HepG2 (cell line): ENCODE measurements around the gene RTP3. TPM values are rescaled to one million over a fixed set of nuclear protein-coding genes. Genes with fewer than 3 reads are reported as not detected.
"Not testable (repeated sequence)": the region's sequence is repeated elsewhere in the genome, so short reads cannot be mapped to it uniquely, and the experiment has no call there.

ENCODE experiments used
- ATAC-seq: fragments of 200-7000 bp; cut with Tn5 transposase; 3 replicates; pipeline ENCODE4 v1.9.1; 2020; ENCODE audit warnings: mild to moderate bottlenecking, moderate library complexity
- BruUV-seq: library from RNA; stranded (reverse); fragments of 400-500 nt; replicated peaks from 2 replicates; lab custom pipeline; 2021; lab: Mats Ljungman, UMichigan
- CTCF ChIA-PET: fragments of 300-600 bp; formaldehyde crosslinking; extraction: SDS; loops from one replicate; lab custom pipeline; 2021; ENCODE audit warnings: low total read pairs, inconsistent platforms, low intra/inter-chr PET ratio; lab: Yijun Ruan, JAX
- POLR2A ChIA-PET: fragments of 350-600 bp; sonication (Branson Sonifier 250); formaldehyde crosslinking; loops from one replicate; lab custom pipeline; 2020; ENCODE audit warnings: antibody characterized with exemption, inconsistent platforms; lab: Yijun Ruan, JAX
- DNase-seq: peaks from one replicate; pipeline ENCODE4 v3.0.0-alpha.2; 2015; ENCODE audit warnings: low spot score
- FAIRE-seq: peaks from 3 replicates; lab custom pipeline; 2011; peaks lifted over from hg19 to GRCh38; lab: Jason Lieb, UNC
- H2AFZ ChIP-seq: one replicate; pipeline ENCODE4 v1.6.1; 2011; ENCODE audit warnings: low read length, inconsistent platforms
- H3K27ac ChIP-seq: fragments of 300-600 bp; 3 replicates; pipeline ENCODE4 v1.8.0; 2011; ENCODE audit warnings: mixed run types, mild to moderate bottlenecking, mixed read lengths, low read length, inconsistent platforms; ENCODE audit not compliant: insufficient read depth; ENCODE audit errors: extremely low read length
- H3K27me3 ChIP-seq, 2 experiments: fragments of 200-600 bp in 1 of 2; 2 replicates in 1 of 2; 3 replicates in 1 of 2; pipeline versions ENCODE4 v1.6.0 to v1.8.0; 2011; ENCODE audit warnings: low read length in 2 of 2, mild to moderate bottlenecking in 2 of 2, moderate library complexity in 2 of 2, inconsistent platforms in 1 of 2; ENCODE audit not compliant: insufficient read depth in 2 of 2, control insufficient read depth in 1 of 2
- H3K36me3 ChIP-seq, 2 experiments: fragments of 200-600 bp in 1 of 2; replicated peaks in 1 of 2; 2 replicates in 1 of 2; 3 replicates in 1 of 2; pipeline versions ENCODE4 v1.5.1 to v1.8.0; 2011; ENCODE audit warnings: low read length in 2 of 2, inconsistent platforms in 1 of 2; ENCODE audit not compliant: insufficient read depth in 2 of 2, control insufficient read depth in 1 of 2
- H3K4me1 ChIP-seq: 2 replicates; pipeline ENCODE4 v1.5.1; 2012; ENCODE audit warnings: low read length, inconsistent platforms; ENCODE audit not compliant: insufficient read depth
- H3K4me2 ChIP-seq: 2 replicates; pipeline ENCODE4 v1.6.0; 2011; ENCODE audit warnings: low read depth, low read length, inconsistent platforms
- H3K4me3 ChIP-seq, 3 experiments: fragments of 200-600 bp in 1 of 3; sonication (generic), shearing (Covaris generic) in 1 of 3; replicated peaks in 1 of 3; 2 replicates each; pipeline ENCODE4 v1.5.1; 2011 to 2016; ENCODE audit warnings: low read length in 3 of 3, inconsistent platforms in 2 of 3, low read depth in 2 of 3, mild to moderate bottlenecking in 2 of 3, control low read depth in 1 of 3, mixed read lengths in 1 of 3; ENCODE audit not compliant: insufficient read depth in 1 of 3
- H3K79me2 ChIP-seq: one replicate; pipeline ENCODE4 v1.6.1; 2011; ENCODE audit warnings: low read length, inconsistent platforms; ENCODE audit not compliant: insufficient read depth
- H3K9ac ChIP-seq: 2 replicates; pipeline ENCODE4 v1.6.0; 2011; ENCODE audit warnings: mild to moderate bottlenecking, low read depth, low read length, inconsistent platforms; ENCODE audit not compliant: insufficient read depth
- H3K9me3 ChIP-seq: 2 replicates; pipeline ENCODE4 v1.5.1; 2012; ENCODE audit warnings: mild to moderate bottlenecking, low read length
- H4K20me1 ChIP-seq: 2 replicates; pipeline ENCODE4 v1.6.0; 2011; ENCODE audit warnings: inconsistent platforms, mild to moderate bottlenecking, low read length, moderate library complexity; ENCODE audit not compliant: insufficient read depth
- CHCHD3 ChIP-seq: sonication (generic); formaldehyde crosslinking; IDR thresholded peaks from 2 replicates; pipeline ENCODE4 v1.8.0; 2022; ENCODE audit warnings: mild to moderate bottlenecking, missing genetic modification reagents, moderate library complexity
- FOXK2 ChIP-seq: fragments of 450-650 bp; IDR thresholded peaks from 2 replicates; pipeline ENCODE4 v1.6.1; 2016
- HMG20B ChIP-seq: conservative IDR thresholded peaks from 2 replicates; pipeline ENCODE4 v1.6.1; 2016; ENCODE audit warnings: missing genetic modification reagents, missing compliant biosample characterization
- PHF5A ChIP-seq: IDR thresholded peaks from one replicate; pipeline ENCODE4 v1.6.1; 2018; ENCODE audit warnings: low read depth, missing genetic modification reagents; ENCODE audit not compliant: unreplicated experiment
- POLR2AphosphoS5 ChIP-seq: IDR thresholded peaks from 2 replicates; pipeline ENCODE4 v1.6.1; 2012; ENCODE audit warnings: low read depth, low read length
- RAD21 ChIP-seq: fragments of 450-650 bp; formaldehyde crosslinking; IDR thresholded peaks from 2 replicates; pipeline ENCODE4 v1.5.0; 2020; ENCODE audit warnings: mild to moderate bottlenecking
- RBM39 ChIP-seq: fragments of 200-400 bp; formaldehyde crosslinking; IDR thresholded peaks from one replicate; pipeline ENCODE4 v1.6.1; 2018; ENCODE audit warnings: antibody characterized with exemption, mild to moderate bottlenecking, low read depth, low read length; ENCODE audit not compliant: poor library complexity, severe bottlenecking
- SPEN ChIP-seq: sonication (generic); formaldehyde crosslinking; IDR thresholded peaks from 2 replicates; pipeline ENCODE4 v1.5.1; 2020; ENCODE audit warnings: low read depth, mild to moderate bottlenecking, missing genetic modification reagents
- SRY ChIP-seq: sonication (generic); formaldehyde crosslinking; IDR thresholded peaks from 2 replicates; pipeline ENCODE4 v1.8.0; 2022; ENCODE audit warnings: mild to moderate bottlenecking, missing genetic modification reagents
- U2AF2 ChIP-seq: fragments of 200-400 bp; formaldehyde crosslinking; IDR thresholded peaks from 2 replicates; pipeline ENCODE4 v1.6.1; 2017; ENCODE audit warnings: low read depth, mild to moderate bottlenecking, low read length
- ZNF136 ChIP-seq: sonication (generic); formaldehyde crosslinking; IDR thresholded peaks from 2 replicates; pipeline ENCODE4 v1.8.1; 2022; ENCODE audit warnings: low read depth, mild to moderate bottlenecking, moderate library complexity, missing genetic modification reagents
- ZNF552 ChIP-seq: sonication (generic); formaldehyde crosslinking; IDR thresholded peaks from 2 replicates; pipeline ENCODE4 v1.9.0; 2022; ENCODE audit warnings: missing genetic modification reagents, mild to moderate bottlenecking, borderline replicate concordance
- ZNF839 ChIP-seq: sonication (generic); formaldehyde crosslinking; IDR thresholded peaks from 2 replicates; pipeline ENCODE4 v1.4.0; 2020; ENCODE audit warnings: missing genetic modification reagents, mild to moderate bottlenecking, borderline replicate concordance
- WGBS: methylation state at CpG from one replicate; pipeline ENCODE4 v1.1.6; 2017; ENCODE audit warnings: low lambda C conversion rate; 5-methylcytosine and 5-hydroxymethylcytosine counted together
- in situ Hi-C: cut with HindIII; loops from 2 replicates; pipeline ENCODE4 v1.10.0; 2017; ENCODE audit warnings: low pct_unique_long_range_greater_than_20kb; ENCODE audit not compliant: extremely low pct_ligation_motif_present
- intact Hi-C: fragments of 100-400 bp; cut with micrococcal nuclease; formaldehyde crosslinking; loops from one replicate; pipeline ENCODE4 v1.10.0; 2022; ENCODE audit not compliant: unreplicated experiment
- polyA plus RNA-seq, 8 experiments: library from polyadenylated mRNA; depleted of rRNA in 3 of 8; stranded (reverse) in 7 of 8; unstranded in 1 of 8; fragments of >200 nt; fragmentation: Illumina TruSeq in 4 of 8; extraction: Trizol in 4 of 8; gene quantifications; 2 replicates each; pipeline versions ENCODE4 v1.2.1 to v1.2.3, GENCODE V29; 2011 to 2016; ENCODE audit warnings: low read depth in 4 of 8, missing spikeins in 1 of 8, mixed read lengths in 1 of 8; ENCODE audit not compliant: insufficient read depth in 1 of 8
- total RNA-seq, 5 experiments: library from RNA; depleted of rRNA; stranded (reverse); fragments of >200 nt; fragmentation: Illumina TruSeq; extraction: Trizol; gene quantifications; 2 replicates each; pipeline ENCODE4 v1.2.3, GENCODE V29; 2016; ENCODE audit warnings: low read depth in 1 of 5
- TF ChIP-seq, protein P1 (sequence below): sonication (generic); formaldehyde crosslinking; IDR thresholded peaks from 2 replicates; pipeline ENCODE4 v1.4.0; 2020; ENCODE audit warnings: missing genetic modification reagents
- TF ChIP-seq, protein P2 (sequence below): sonication (generic); formaldehyde crosslinking; IDR thresholded peaks from 2 replicates; pipeline ENCODE4 v1.4.0; 2020; ENCODE audit warnings: missing genetic modification reagents

RTP3 gene
- total and polyA plus RNA-seq, 2 of the 13 experiments (the other 11 are each of a cell fraction or from before 2014, with no cell fraction given) = 0.09 TPM; not detected in 1

DNA sequence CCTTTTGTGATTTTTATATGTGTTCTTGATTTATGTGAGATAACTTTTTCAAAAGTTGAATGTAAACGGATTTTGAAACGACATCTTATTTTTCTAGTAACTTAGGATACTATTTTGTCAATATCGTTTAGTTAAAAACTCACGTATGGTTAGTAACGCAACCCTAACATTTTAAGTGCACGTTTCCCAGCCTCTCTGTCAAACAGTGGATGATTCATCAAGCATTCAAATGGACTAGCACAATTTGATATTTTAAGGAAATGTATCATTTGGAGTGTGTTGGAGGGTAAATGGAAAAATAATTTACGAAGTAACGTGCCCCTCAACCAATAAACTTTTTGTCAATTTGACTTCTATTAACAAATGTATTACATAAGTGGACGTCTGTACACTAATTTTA is 23.3 kb downstream of the RTP3 start:
- H3K4me3 ChIP-seq = no peak overlapping the region
- H4K20me1 ChIP-seq = no peaks in the 10 kb centered on the region
- intact Hi-C loops = no loop called here
- no peak overlapping the region for H3K9ac ChIP-seq
- no peaks in the 10 kb centered on the region for H3K36me3 ChIP-seq
- DNase-seq (no peak), FAIRE-seq (no peak), ATAC-seq (no peak)
- TF ChIP-seq PHF5A = no peak
- TF ChIP-seq POLR2AphosphoS5 = no peak
- TF ChIP-seq HMG20B (CRISPR knock-in tag) = no peak
- TF ChIP-seq, protein P1, sequence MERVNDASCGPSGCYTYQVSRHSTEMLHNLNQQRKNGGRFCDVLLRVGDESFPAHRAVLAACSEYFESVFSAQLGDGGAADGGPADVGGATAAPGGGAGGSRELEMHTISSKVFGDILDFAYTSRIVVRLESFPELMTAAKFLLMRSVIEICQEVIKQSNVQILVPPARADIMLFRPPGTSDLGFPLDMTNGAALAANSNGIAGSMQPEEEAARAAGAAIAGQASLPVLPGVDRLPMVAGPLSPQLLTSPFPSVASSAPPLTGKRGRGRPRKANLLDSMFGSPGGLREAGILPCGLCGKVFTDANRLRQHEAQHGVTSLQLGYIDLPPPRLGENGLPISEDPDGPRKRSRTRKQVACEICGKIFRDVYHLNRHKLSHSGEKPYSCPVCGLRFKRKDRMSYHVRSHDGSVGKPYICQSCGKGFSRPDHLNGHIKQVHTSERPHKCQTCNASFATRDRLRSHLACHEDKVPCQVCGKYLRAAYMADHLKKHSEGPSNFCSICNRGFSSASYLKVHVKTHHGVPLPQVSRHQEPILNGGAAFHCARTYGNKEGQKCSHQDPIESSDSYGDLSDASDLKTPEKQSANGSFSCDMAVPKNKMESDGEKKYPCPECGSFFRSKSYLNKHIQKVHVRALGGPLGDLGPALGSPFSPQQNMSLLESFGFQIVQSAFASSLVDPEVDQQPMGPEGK (CRISPR knock-in tag) = no peak
- TF ChIP-seq SPEN (CRISPR knock-in tag) = no peak
- no peak for TF ChIP-seq SRY (CRISPR knock-in tag)
- TF ChIP-seq RAD21 (CRISPR knock-in tag) = no peak
- no peak for TF ChIP-seq ZNF839
- no peak for TF ChIP-seq FOXK2
- TF ChIP-seq CHCHD3 = no peak
- TF ChIP-seq, protein P2, sequence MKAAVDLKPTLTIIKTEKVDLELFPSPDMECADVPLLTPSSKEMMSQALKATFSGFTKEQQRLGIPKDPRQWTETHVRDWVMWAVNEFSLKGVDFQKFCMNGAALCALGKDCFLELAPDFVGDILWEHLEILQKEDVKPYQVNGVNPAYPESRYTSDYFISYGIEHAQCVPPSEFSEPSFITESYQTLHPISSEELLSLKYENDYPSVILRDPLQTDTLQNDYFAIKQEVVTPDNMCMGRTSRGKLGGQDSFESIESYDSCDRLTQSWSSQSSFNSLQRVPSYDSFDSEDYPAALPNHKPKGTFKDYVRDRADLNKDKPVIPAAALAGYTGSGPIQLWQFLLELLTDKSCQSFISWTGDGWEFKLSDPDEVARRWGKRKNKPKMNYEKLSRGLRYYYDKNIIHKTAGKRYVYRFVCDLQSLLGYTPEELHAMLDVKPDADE (CRISPR knock-in tag) = no peak
- no peak for TF ChIP-seq ZNF552
- no peak for TF ChIP-seq RBM39
- TF ChIP-seq ZNF136 = no peak
- no peak for TF ChIP-seq U2AF2
- no TSS peak for BruUV-seq
- H3K79me2 ChIP-seq = no peaks in the 10 kb centered on the region
- POLR2A ChIA-PET = no interaction called here
- H3K9me3 ChIP-seq = no peaks in the 10 kb centered on the region
- H2AFZ ChIP-seq = no peak overlapping the region
- H3K4me1 ChIP-seq = no peaks in the 10 kb centered on the region
- H3K27me3 ChIP-seq = no peaks in the 10 kb centered on the region; a peak in 1 of 5 replicates
- no peak overlapping the region for H3K27ac ChIP-seq
- WGBS = 56% methylated on average over 9 of the region's 9 CpGs
- in situ Hi-C loops = no loop called here
- no peak overlapping the region for H3K4me2 ChIP-seq
- CTCF ChIA-PET = no interaction called here

DNA sequence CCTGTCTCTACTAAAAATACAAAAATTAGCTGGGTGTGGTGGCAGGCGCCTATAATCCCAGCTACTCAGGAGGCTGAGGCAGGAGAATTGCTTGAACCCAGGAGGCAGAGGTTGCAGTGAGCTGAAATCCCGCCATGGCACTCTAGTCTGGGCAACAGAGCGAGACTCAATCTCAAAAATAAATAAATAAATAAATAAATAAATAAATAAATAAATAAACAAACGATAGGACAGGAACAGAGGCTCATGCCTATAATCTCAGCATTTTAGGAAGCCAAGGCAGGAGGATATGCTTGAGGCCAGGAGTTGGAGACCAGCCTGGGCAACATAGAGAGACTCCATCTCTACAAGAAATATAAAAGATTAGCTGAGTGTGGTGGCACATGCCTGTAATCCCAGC is 24.4 kb downstream of the RTP3 start:
- H3K27ac ChIP-seq, DNase-seq, in situ Hi-C loops, H3K79me2 ChIP-seq, CTCF ChIA-PET, FAIRE-seq, H2AFZ ChIP-seq, H3K36me3 ChIP-seq, POLR2A ChIA-PET, intact Hi-C loops, H3K9ac ChIP-seq, H4K20me1 ChIP-seq, ATAC-seq, H3K4me2 ChIP-seq, H3K4me3 ChIP-seq, H3K9me3 ChIP-seq, BruUV-seq, H3K4me1 ChIP-seq, H3K27me3 ChIP-seq: not testable (repeated sequence)
- 37% methylated on average over 4 of the region's 4 CpGs for WGBS
